Subcutaneous abdominal adipose tissue (tissue), 5 donors: Measurements from ENCODE around the gene HES1.

ENCODE experiments used
- H3K27ac ChIP-seq: one replicate; pipeline ENCODE4 v1.7.0; 2013; ENCODE audit warnings: low read depth, mild to moderate bottlenecking, inconsistent platforms, low read length, moderate library complexity
- H3K27me3 ChIP-seq, 5 donors: one replicate each; pipeline ENCODE4 v1.7.0; 2013; ENCODE audit warnings: low read length in 5 of 5, inconsistent platforms in 1 of 5; ENCODE audit not compliant: control insufficient read depth in 5 of 5, insufficient read depth in 4 of 5
- H3K36me3 ChIP-seq, 5 donors: one replicate each; pipeline ENCODE4 v1.7.0; 2013; ENCODE audit warnings: low read length in 5 of 5; ENCODE audit not compliant: control insufficient read depth in 5 of 5, insufficient read depth in 5 of 5
- H3K4me1 ChIP-seq, 5 donors: one replicate each; pipeline ENCODE4 v1.7.0; 2013; ENCODE audit warnings: low read length in 5 of 5, mild to moderate bottlenecking in 3 of 5, moderate library complexity in 1 of 5; ENCODE audit not compliant: control insufficient read depth in 5 of 5, insufficient read depth in 5 of 5
- H3K4me3 ChIP-seq, 5 donors: one replicate each; pipeline ENCODE4 v1.7.0; 2013; ENCODE audit warnings: low read length in 5 of 5, low read depth in 1 of 5
- H3K9ac ChIP-seq, 5 donors: one replicate each; pipeline ENCODE4 v1.7.0; 2013; ENCODE audit warnings: low read length in 5 of 5, mild to moderate bottlenecking in 4 of 5, moderate library complexity in 3 of 5
- H3K9me3 ChIP-seq, 5 donors: one replicate each; pipeline ENCODE4 v1.7.0; 2013; ENCODE audit warnings: low read length in 5 of 5; ENCODE audit not compliant: control insufficient read depth in 5 of 5
- donor health status: healthy.
- donor health status: healthy.
- donor health status: healthy.
- donor health status: healthy.
- donor health status: healthy.

Gene HES1

GRCh38 chr3:194174980-194175379 lies 39.0 kb downstream of the HES1 start:
- Histone ChIP-seq H3K9ac (no peak overlapping the region), H3K9me3 (no peaks in the 10 kb centered on the region), H3K27ac (no peak overlapping the region), H3K36me3 (no peaks in the 10 kb centered on the region), H3K27me3 (no peaks in the 10 kb centered on the region), H3K4me3 (no peak overlapping the region), H3K4me1 (peaks cover 5 to 32% (median 7%) of the 10 kb centered on the region in 5 donors)

- no peaks in the 10 kb centered on the region for H3K9me3 ChIP-seq
- H3K4me3 ChIP-seq = no peak overlapping the region
- H3K36me3 ChIP-seq = no peaks in the 10 kb centered on the region
- peaks cover 5 to 32% (median 7%) of the 10 kb centered on the region in 5 donors for H3K4me1 ChIP-seq
- no peak overlapping the region for H3K27ac ChIP-seq
- H3K27me3 ChIP-seq = no peaks in the 10 kb centered on the region
- H3K9ac ChIP-seq = no peak overlapping the region
These were observed 40.5 kb downstream of the HES1 start for GRCh38 chr3:194176274-194176991.

- Histone ChIP-seq H3K9ac (peak overlapping the region in 1 of 5 donors; percentile 26), H3K27ac (no peak overlapping the region), H3K36me3 (no peaks in the 10 kb centered on the region), H3K27me3 (no peaks in the 10 kb centered on the region), H3K4me3 (no peak overlapping the region), H3K4me1 (peaks cover 5 to 32% (median 7%) of the 10 kb centered on the region in 5 donors), H3K9me3 (no peaks in the 10 kb centered on the region)
These were observed 41.2 kb downstream of the HES1 start for GRCh38 chr3:194177141-194177540.

- peaks cover 5 to 32% (median 7%) of the 10 kb centered on the region in 5 donors for H3K4me1 ChIP-seq
- H3K36me3 ChIP-seq = no peaks in the 10 kb centered on the region
- H3K9me3 ChIP-seq = no peaks in the 10 kb centered on the region
- no peak overlapping the region for H3K4me3 ChIP-seq
- H3K27ac ChIP-seq = no peak overlapping the region
- H3K9ac ChIP-seq = no peak overlapping the region
- no peaks in the 10 kb centered on the region for H3K27me3 ChIP-seq
These were observed 42.2 kb downstream of the HES1 start for GRCh38 chr3:194178128-194178527.

- Histone ChIP-seq H3K9me3 (no peaks in the 10 kb centered on the region), H3K27me3 (no peaks in the 10 kb centered on the region), H3K36me3 (no peaks in the 10 kb centered on the region), H3K4me1 (peaks cover 5 to 32% (median 7%) of the 10 kb centered on the region in 5 donors), H3K27ac (no peak overlapping the region), H3K4me3 (no peak overlapping the region), H3K9ac (no peak overlapping the region)
These were observed 42.7 kb downstream of the HES1 start for GRCh38 chr3:194178669-194179068.

- Histone ChIP-seq H3K36me3 (no peaks in the 10 kb centered on the region), H3K27ac (no peak overlapping the region), H3K4me1 (peaks cover 5 to 36% (median 7%) of the 10 kb centered on the region in 5 donors)
These were observed 44.6 kb downstream of the HES1 start for GRCh38 chr3:194180570-194180969.

GRCh38 chr3:194181612-194182529 lies 45.9 kb downstream of the HES1 start:
- Histone ChIP-seq H3K27ac (no peak overlapping the region), H3K36me3 (no peaks in the 10 kb centered on the region), H3K9ac (no peak overlapping the region), H3K4me3 (no peak overlapping the region), H3K27me3 (no peaks in the 10 kb centered on the region), H3K4me1 (peaks cover 5 to 28% (median 7%) of the 10 kb centered on the region in 5 donors), H3K9me3 (no peaks in the 10 kb centered on the region)

More at GRCh38 chr3:194180570-194180969, 44.6 kb downstream of the HES1 start:
- Histone ChIP-seq H3K9me3 (no peaks in the 10 kb centered on the region), H3K4me3 (no peak overlapping the region), H3K9ac (no peak overlapping the region), H3K27me3 (no peaks in the 10 kb centered on the region)

- Histone ChIP-seq H3K27me3 (no peaks in the 10 kb centered on the region), H3K4me1 (peaks cover 0 to 21% (median 7%) of the 10 kb centered on the region in 5 donors), H3K36me3 (no peaks in the 10 kb centered on the region), H3K27ac (no peak overlapping the region), H3K9me3 (no peaks in the 10 kb centered on the region), H3K4me3 (no peak overlapping the region), H3K9ac (no peak overlapping the region)
These were observed 47.3 kb downstream of the HES1 start for GRCh38 chr3:194183271-194183670.

- H3K4me3 ChIP-seq = no peak overlapping the region
These were observed 48.4 kb downstream of the HES1 start for GRCh38 chr3:194184265-194184751.

GRCh38 chr3:194184801-194185200 lies 48.9 kb downstream of the HES1 start:
- Histone ChIP-seq H3K27me3 (no peaks in the 10 kb centered on the region), H3K4me1 (peaks cover 0 to 22% (median 13%) of the 10 kb centered on the region in 5 donors), H3K36me3 (no peaks in the 10 kb centered on the region), H3K27ac (no peak overlapping the region), H3K9me3 (no peaks in the 10 kb centered on the region), H3K9ac (no peak overlapping the region), H3K4me3 (no peak overlapping the region)

More at GRCh38 chr3:194184265-194184751, 48.4 kb downstream of the HES1 start:
- H3K9ac ChIP-seq = no peak overlapping the region
- no peaks in the 10 kb centered on the region for H3K9me3 ChIP-seq
- peaks cover 0 to 19% (median 9%) of the 10 kb centered on the region in 5 donors for H3K4me1 ChIP-seq
- H3K36me3 ChIP-seq = no peaks in the 10 kb centered on the region
- H3K27me3 ChIP-seq = no peaks in the 10 kb centered on the region
- H3K27ac ChIP-seq = no peak overlapping the region
